Measurements from ENCODE around the gene SECISBP2.

The SECISBP2 gene

GRCh38 chr9:89347651-89348050 is 29.4 kb downstream of the SECISBP2 start:
- DNase-seq (ENCODE audit: low read depth) = no peak

- no peak for DNase-seq (ENCODE audit: low read depth)
Measured at GRCh38 chr9:89349607-89350006, 31.3 kb downstream of the SECISBP2 start.

DNA sequence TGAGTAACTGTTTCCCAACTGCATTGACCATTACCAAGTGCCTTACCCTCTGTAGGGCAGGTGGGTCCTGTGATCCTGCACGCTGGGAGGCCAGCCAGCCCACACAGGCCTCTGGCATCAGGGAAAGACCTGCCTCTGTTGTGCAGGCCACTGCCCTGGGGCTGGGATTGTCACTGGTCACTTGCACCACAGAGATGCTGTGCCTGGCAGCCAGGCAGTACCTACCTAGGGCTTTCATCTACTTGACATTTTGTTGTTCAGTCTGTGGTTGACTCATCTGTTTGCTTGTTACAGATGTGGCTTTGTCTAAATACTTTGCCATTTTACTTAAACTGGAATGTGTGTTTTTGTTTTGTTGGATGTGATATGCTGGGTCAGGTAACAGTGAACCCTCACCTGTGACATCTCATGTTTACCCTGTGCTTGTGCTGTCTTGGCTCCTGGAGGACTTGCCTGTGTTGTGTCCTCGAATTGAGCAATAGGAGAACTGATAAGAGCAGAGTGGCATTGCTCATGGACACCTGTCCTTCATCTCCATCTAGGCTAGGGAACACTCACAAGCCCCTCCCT is 32.8 kb downstream of the SECISBP2 start:
- no peak for DNase-seq (ENCODE audit: low read depth)

DNA sequence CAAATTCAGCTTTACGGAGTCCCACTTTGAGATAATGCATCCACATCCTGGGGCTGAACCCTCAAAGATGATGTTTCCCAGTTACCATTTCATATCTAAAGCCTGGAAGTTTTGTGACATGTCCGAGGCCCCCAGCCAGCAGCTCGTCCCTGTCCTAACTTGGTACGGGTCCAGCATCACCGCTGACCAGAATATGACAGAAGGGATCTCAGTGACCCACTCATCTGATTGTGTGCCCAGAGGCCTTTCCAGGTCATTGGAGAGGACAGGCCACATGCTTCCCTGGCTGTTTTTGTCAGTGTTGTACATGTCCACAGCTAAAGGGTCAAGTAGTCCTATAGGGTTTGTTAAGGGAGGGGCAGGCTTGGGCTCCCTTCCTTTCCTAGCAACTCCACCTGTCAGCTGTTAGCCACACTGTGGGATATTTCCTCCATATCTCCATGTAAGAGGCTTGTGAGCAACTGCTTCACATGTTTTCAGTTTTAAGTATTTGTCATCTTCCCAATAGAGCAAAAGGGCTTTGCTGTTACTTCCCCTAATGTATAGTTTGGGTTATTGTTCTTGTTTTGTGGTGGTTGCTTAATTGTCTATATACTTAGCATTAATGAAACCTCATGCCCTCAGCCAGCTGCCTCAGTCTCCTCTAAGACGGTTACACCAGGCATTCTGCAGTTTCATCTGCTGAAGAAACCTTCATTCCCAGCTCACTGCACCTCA is 33.4 kb downstream of the SECISBP2 start:
- no peak for DNase-seq (ENCODE audit: low read depth)

- no peak for DNase-seq (ENCODE audit: low read depth)
Measured at GRCh38 chr9:89352451-89352850, 34.2 kb downstream of the SECISBP2 start.

- DNase-seq (ENCODE audit: low read depth) = no peak
Measured at GRCh38 chr9:89352874-89353649, 34.8 kb downstream of the SECISBP2 start.

- DNase-seq (ENCODE audit: low read depth) = no peak
Measured at GRCh38 chr9:89353989-89354388, 35.7 kb downstream of the SECISBP2 start.

- DNase-seq (ENCODE audit: low read depth) = no peak
Measured at GRCh38 chr9:89354471-89354870, 36.2 kb downstream of the SECISBP2 start.

- no peak for DNase-seq (ENCODE audit: low read depth)
Measured at GRCh38 chr9:89356782-89357181, 38.5 kb downstream of the SECISBP2 start.

DNA sequence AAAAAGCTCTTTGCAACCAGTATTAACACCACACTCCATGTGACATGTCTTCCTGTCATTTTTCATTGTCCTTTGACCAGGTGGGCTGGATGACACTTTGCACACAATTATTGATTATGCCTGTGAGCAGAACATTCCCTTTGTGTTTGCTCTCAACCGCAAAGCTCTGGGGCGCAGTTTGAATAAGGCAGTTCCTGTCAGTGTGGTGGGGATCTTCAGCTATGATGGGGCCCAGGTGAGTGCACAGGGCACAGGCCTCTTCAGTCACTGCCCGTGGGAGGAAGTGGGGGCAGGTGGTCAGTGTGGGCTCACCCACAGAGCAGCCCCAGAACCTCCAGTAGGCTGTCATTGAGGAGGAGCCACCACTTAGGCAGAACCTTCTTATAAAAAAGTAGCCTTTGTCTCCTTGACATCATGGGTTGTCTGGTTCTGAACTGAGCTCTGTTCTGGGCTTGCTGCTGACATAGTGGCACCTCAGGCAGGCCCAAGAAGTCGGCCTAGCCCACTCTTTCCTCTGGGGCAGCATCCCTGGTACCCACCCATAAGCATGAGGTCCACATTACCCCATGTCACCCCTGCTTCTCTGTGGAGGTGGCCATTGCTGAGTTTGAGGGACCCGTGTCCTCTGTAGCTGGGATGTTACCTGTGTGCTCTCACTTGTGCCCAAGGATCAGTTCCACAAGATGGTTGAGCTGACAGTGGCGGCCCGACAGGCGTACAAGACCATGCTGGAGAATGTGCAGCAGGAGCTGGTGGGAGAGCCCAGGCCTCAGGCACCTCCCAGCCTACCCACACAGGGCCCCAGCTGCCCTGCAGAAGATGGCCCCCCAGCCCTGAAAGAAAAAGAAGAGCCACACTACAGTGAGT is 39.3 kb downstream of the SECISBP2 start:
- DNase-seq (ENCODE audit: low read depth) = no peak

DNA sequence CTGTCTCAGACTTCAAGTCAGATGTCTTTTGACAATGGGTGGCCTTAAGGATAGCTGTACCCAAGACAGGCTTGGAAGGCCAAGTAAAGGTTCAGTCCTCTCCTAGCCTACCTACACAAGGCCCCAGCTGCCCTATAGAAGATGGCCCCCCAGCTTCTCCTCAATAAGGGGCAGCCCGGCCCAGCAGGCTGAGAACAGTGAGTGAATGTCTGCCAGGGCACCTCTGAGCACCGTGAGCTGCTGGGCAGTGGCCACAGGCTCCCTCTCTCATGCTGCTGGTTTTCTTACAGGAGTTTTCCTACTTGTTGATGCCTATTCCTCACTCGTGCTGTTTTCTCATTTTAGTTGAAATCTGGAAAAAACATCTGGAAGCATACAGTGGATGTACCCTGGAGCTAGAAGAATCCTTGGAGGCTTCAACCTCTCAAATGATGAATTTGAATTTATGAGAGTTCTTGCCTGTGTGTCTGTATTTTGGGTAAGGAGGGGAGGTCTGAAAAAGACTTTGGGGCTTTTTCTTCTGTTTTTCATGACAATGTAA is 40.1 kb downstream of the SECISBP2 start:
- DNase-seq (ENCODE audit: low read depth) = no peak

GRCh38 chr9:89358985-89359384 is 40.7 kb downstream of the SECISBP2 start:
- no peak for DNase-seq (ENCODE audit: low read depth)

- DNase-seq (ENCODE audit: low read depth) = peak; percentile 52
Measured at GRCh38 chr9:89359751-89360261, 41.5 kb downstream of the SECISBP2 start.

GRCh38 chr9:89360465-89360864 is 42.2 kb downstream of the SECISBP2 start:
- DNase-seq (ENCODE audit: low read depth) = no peak

GRCh38 chr9:89361031-89361430 is 42.7 kb downstream of the SECISBP2 start:
- DNase-seq (ENCODE audit: low read depth) = no peak

- no peak for DNase-seq (ENCODE audit: low read depth)
Measured at GRCh38 chr9:89361816-89362646, 43.7 kb downstream of the SECISBP2 start.

GRCh38 chr9:89362647-89363310 is 44.5 kb downstream of the SECISBP2 start:
- DNase-seq (ENCODE audit: low read depth) = no peak

GRCh38 chr9:89363311-89363670 is 45.0 kb downstream of the SECISBP2 start:
- no peak for DNase-seq (ENCODE audit: low read depth)

DNA sequence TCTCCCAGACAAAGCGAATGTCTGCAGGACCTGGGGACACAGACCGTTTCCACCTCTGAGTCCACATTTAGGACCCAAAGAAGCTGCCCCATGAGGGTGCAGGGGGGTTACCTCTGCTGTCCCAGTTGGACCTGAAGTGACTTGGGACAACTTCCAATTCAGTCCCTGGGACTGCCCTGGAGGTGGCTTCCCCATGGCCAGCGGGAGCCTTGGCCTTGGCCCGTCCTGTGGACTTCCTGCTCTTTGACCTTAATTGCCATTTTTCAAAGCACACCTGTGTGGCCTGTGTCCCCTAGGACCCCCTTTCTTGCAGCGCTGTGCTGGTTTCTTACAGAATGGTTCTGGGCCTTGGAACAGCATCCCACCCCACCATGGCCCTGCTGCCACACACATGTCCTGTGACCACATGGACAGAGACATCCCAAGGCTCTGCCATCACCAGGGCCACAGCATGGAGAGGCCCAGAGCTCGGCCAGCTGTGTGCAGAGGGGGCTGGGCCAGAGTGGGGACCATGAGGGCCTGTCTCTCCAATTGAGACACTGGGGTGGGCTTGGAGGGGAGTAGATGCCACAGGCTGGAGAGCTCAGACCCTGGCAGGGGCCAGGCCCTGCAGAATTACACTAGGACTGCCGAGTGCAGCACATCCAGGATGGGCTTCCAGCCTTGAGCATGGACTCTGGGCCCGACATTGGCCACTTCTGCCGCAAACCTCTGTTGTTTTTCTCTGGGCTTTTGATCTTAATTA is 45.8 kb downstream of the SECISBP2 start:
- no peak for DNase-seq (ENCODE audit: low read depth)

All from CMK (cell line).